HG03558 (cell line): Measurements from ENCODE around the gene RANBP17.
"Not testable (repeated sequence)": the region's sequence is repeated elsewhere in the genome, so short reads cannot be mapped to it uniquely, and the experiment has no call there.

ENCODE experiments used
- ATAC-seq: cut with Tn5 transposase; IDR thresholded peaks from one replicate; pipeline ENCODE4 v1.9.1; 2021; ENCODE audit warnings: moderate number of reproducible peaks; ENCODE audit not compliant: unreplicated experiment; ENCODE audit errors: extremely low read depth

The RANBP17 gene

DNA sequence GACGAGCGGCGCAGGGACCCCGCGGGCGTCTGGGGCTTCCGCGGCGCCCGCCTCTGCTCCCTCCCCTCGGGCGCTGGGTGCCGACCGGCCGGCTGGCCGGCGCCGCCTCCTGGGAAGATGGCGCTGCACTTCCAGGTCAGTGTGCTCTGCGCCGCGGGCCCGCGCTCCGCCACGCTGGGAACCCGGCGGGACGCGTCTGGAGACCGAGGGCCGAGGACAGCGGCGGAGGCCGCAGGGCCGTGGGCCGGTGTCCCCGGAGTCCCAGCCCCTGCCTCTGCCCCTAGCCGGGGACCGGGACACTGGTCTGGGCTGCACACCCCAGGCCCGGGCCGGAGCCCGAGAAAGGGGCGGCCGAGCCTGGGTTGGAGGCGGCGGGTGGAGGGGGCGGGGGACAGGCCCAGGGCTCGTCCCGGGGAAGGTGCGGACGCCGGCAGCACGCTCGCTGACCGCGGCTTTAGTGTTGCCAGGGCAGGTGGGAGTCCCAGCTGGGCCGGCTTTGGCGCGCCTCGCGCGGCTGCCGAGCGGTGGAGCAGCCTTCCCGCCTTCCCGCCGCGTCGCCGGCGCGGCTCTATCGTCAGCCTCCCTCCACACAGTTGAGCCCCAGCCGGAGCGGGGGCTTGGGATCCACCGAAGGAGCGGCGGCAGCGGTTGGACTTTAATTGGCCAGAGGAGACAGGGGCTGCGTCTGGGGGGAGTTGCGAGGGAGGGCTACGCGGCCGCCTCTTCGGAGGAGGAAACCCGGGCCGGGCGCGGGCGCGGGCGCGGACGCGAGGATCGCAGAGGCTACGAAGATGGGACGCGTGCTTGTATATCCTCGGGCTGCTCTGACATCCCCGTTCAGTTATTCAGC lies at the start of gene RANBP17:
TSS of gene RANBP17 (plus strand) at position 102 of the 850 bp plus-strand sequence.
- no peak for ATAC-seq

DNA sequence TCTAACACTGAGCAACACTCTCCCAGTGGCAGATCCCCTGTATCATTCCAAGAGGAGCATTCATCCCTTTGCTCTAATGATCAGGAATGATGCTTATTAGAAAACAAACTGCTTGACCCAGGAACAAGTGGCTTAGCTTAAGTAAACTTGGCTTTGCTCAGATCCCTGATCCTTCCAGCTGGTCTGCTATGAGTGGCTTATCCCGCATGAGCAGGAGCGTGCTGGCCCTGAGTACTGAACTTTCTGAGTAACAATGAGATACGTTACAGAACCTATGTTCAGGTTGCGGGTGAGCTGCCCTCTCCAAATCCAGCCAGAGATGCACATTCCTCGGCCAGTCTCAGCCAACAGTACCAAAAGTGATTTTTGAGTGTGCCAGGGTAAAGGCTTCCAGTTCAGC lies 48.6 kb upstream of the RANBP17 start:
- no peak for ATAC-seq

DNA sequence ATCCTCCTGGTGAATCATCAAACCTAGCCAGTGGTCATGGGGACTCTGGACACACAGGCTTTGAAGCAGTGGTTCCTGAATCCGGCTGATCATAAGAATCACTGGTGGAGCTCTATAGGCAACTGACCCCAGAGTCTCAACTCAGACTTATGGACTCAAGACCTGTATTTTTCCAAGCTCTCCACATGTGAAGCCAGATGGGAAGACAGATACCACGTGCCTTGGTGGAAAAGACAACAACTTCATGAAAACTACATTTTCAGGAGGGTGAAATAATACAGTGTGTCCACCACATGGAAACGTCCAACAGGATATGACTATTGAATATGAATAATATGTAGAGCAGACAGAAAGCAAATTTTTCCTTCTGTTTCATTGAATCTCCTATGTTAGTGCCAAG lies 44.6 kb upstream of the RANBP17 start:
- ATAC-seq = no peak

DNA sequence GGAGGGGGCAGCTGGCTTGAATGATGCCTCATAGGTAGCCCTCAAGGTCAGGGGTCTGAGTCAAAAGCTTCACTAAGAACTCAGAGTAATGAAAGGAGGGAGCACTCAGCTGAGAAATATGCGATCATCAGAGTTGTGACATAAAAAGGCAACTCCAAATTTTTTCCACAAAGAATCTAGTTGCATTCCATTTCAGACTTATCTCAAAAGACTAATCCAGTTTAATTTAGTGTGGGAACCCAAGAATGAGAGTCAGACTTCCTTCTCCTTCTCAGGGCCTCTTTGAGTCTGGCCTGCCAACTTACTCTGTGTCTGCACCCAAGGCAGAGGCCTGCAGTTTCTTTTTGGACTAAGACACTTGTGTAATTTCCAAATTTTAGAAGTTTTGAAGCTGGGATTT lies 43.6 kb upstream of the RANBP17 start:
- ATAC-seq = no peak

DNA sequence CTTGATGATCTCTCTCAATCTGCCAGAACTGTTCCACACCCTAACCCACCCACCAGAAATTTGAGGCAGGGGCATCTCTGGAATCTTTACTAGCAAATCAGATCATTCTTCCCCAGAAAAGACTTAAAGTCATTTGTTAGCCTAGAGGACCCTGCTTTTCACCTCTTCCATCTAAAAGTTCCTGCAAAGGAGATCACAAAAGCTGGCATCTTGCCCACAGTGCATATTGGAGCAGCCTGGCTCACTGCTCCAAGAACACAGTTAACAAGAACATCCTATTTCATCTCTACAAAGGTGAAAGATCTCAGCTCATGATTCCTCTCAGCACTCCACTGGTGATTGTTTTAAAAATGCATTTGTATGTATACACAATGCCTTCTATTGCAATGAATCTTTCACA lies 42.0 kb upstream of the RANBP17 start:
- ATAC-seq = no peak

DNA sequence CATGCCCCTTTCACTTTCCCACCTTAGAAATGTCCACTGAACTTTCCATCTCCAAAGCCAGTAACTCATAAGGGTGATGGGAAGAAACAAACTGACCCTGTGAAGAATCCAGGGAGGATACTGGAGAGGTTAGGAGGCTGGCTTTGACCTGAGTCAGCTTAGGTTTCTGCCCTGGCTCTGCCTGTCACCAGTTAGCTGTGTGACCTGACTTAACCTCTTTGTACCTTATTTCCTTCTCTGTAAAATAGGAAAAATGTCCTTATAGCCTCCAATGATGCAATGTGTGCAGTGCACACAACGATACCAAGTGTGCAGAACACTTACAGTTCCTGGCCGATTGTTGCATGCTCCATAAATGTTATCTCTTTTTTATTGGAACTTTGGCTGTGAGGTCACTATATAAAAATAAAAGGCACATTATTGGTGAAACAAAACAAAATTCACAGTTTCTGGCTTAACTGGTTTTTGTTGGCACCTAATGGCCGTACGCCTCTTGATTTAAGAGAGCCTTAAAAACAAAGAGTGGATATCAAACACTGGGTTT lies 40.5 kb upstream of the RANBP17 start:
- ATAC-seq = no peak

DNA sequence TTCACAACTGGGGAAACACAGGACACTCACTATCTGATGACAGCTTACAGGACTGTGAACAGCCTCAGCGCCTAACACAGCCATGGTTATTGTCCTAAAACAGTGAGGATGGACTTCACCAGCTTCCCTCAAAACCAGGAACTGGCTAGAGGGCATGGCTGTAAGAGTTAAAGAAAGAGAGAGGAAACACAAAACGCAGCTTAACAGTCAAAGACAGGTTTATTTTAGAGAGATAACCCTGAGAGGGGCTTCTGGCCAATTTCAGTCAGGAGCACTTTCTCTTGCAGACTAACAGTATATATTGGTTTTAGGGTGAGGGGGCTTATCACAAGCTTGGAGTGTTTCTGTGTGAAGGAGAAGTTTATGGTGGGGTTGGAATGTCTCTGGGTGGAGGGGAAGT lies 35.7 kb upstream of the RANBP17 start:
- ATAC-seq = no peak

DNA sequence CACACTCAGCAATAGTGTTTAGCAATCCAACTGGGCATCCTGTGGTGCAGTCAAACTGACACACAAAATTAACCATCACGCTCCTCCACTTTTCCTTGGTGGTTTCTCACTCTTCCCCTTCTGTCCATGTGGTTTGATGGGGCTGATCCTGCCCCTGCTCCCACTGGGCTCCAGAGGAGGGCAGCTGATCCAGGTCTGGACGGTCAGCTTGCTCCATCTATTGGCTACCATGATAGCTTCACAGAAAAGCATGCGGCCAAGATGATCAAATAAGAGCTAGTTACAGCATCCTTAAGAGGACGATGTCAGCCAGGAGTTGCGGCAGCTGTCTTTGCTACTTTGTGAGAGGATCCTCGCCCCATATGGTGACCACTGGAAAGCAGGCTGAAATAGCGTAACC lies 29.6 kb upstream of the RANBP17 start:
- no peak for ATAC-seq

DNA sequence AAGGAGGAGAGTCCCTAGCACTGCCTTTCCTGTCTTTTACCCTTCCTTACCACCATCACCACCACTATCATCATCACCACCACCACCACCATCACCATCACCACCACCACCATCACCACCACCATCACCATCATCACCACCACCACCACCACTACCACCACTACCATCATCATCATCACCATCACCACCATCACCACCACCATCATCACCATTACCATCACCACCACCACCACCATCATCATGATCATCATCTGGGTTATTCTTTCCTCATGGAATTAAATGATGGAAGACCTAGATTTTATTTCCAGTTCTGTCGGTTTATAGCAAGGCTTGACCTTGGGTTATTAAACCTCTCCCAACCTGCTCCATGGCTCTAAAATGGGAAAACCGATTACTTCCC lies 27.8 kb upstream of the RANBP17 start:
- not testable (repeated sequence) for ATAC-seq

DNA sequence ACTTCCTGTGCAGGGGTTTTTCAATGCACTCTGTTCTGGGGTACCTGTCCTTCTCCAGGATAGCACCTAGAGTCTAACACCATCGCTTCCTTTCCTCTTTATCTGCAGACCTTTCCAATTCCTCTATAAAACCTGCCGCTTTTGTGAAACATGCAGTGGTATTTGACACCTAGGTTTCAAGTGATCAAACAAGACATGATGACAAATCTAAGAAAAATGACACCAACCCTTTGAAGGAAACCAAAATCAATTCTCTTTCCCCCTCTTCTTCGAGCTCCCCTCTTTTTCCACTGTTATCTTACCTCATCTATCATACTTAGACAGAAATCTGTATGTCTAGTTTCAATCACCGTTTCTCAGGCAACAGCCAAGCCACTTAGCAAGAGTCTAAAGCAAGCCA lies 25.6 kb upstream of the RANBP17 start:
- ATAC-seq = no peak

DNA sequence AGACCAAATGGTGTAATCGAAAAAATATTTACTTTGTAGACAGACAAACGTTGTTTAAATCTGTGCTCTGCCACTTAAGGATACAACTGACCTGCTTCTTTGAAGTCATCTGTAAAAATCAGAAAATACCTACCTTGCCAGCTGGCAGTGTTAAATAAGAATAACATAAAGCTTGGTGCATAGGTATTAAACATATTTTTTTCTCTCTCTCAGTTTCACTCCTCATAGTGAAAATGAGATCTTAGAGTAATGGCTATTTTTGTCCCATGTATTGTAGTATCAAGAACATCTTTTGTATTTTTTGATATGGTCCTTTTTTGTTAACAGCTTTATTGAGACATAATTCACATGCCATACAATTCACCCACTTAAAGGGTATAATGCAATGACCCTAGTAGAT lies 17.9 kb upstream of the RANBP17 start:
- no peak for ATAC-seq

DNA sequence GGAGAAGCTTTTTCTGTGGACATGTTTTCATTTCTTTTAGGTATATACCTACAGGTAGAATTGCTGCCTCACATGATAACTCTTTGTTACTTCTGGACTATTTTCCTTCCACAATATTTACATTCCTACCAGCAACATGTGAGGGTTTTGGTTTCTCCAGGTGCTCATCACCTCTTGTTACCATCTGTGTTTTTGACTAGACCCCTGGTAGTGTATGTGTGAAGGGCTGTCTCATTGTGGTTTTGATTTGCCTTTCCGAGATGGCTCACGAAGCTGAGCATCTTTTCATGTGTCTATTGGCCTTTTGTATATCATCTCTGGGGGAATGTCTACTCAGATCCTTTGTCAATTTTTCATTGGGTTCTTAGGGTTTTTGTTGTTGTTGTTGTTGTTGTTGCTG lies 17.2 kb upstream of the RANBP17 start:
- no peak for ATAC-seq

DNA sequence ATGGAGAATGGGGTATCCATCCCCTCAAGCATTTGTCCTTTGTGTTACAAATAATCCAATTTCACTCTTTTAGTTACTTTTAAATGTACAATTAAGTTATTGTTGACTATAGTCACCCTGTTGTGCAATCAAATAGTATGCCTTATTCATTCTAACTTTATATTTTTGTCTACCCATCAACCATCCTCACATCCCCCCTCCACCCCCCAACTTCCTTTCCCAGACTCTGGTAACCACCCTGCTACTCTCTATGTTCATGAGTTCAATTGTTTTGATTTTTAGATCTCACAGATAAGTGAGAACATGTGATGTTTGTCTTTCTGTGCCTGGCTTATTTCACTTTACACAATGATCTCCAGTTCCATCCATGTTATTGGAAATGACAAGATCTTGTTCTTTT lies 15.4 kb upstream of the RANBP17 start:
- ATAC-seq = no peak

DNA sequence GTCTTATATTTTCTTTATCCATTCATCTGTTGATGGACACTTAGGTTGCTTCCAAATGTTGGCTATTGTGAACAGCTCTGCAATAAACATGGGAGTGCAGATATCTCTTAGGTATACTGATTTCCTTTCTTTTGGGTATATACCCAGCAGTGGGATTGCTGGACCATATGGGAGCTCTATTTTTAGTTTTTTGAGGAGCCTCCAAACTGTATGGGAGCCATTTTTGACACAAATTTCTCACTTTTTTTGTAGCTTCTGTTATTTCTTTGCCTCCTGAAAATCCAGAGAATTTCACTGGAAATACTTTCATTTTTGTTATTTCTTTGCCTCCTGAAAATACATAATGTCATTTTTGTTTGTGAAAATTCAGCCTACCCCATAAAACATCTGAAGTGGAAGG lies 15.0 kb upstream of the RANBP17 start:
- no peak for ATAC-seq

DNA sequence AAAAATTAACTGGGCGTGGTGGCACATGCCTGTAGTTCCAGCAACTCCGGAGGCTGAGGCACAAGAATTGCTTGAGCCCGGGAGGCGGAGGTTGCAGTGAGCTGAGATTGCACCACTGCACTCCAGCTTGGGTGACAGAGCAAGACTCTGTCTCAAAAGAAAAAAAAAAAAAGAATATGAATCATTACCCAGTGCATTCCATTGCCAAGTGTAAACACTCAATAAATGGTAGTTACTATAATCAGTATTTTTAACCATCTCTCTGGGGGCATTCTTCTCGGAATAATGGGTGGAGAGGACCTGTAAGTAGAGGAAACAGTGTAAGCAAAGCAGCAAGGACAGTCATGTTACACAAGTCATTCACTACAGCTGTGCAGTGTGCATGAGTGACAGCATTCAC lies 13.8 kb upstream of the RANBP17 start:
- no peak for ATAC-seq

DNA sequence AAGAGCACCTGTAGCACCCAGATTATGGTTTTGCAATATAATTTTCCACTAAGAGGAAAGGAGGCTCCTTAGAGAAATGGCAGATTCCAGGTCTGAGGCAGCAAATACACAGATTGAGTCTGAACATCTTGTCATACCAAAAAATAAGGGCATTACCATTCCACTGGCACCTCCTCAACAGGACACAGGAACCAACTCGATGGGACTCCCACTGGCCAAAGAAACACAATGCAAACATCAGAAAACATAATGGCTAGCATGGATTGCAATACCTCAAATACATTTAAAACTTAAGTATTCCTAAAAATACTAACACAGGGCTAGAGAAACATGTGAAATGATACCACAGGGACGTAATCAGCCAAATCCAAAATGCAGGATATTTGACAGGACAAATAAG lies 12.4 kb upstream of the RANBP17 start:
- no peak for ATAC-seq

DNA sequence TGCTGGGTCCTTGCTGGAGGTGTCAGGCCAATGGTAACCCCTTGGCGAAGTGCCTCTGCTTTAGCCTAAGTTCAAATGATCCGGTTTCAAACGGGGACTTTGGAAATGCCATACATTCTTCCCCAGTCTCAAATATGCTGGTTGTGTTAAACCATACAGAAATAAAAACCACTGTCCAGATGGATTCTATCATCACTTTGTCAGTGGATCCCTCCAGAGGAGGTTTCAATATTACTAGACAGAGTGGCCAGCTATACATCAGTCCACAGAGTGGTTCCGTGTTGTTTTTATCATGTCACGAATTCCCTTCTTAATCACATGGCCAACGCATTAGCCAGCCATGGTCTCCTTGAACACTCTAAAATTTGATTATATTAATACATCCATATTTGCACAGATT lies 7.3 kb upstream of the RANBP17 start:
- no peak for ATAC-seq

DNA sequence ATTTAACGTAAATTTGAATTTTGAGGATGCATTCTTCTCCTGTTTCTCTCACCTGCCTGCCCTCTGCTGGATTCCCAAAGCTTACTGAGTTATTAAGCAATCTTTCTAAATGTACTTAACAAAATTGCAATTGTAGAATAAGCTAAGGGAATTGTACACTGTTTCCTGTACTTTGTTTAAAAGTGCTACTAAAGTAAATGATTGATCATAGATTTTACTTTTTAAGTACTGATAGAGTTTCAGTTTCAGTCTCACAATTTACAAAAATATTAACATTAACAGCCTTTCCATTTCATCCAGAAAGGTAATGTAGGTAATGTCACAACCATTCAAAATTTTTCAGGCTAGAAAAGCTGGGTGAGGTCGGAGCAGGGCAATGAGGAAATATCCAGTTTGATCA lies 4.8 kb upstream of the RANBP17 start:
- no peak for ATAC-seq

DNA sequence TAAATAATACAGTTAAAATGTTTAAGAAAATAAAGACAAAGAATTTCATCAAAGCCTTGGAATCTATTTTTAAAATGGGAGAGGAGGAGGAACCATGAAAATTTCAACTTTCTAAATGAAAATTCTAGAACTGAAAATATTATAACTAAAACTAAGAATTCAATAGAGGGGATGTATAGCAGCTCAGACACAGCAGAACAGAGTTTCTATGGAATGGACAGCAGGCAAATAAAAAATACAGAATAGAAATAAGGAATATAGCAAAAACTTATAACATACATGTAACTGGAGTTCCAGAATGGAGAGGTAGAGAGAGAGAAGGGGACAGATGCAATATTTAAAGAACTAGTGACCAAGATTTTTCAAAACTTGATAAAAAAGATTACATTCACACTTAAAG lies 1.4 kb upstream of the RANBP17 start:
- no peak for ATAC-seq

DNA sequence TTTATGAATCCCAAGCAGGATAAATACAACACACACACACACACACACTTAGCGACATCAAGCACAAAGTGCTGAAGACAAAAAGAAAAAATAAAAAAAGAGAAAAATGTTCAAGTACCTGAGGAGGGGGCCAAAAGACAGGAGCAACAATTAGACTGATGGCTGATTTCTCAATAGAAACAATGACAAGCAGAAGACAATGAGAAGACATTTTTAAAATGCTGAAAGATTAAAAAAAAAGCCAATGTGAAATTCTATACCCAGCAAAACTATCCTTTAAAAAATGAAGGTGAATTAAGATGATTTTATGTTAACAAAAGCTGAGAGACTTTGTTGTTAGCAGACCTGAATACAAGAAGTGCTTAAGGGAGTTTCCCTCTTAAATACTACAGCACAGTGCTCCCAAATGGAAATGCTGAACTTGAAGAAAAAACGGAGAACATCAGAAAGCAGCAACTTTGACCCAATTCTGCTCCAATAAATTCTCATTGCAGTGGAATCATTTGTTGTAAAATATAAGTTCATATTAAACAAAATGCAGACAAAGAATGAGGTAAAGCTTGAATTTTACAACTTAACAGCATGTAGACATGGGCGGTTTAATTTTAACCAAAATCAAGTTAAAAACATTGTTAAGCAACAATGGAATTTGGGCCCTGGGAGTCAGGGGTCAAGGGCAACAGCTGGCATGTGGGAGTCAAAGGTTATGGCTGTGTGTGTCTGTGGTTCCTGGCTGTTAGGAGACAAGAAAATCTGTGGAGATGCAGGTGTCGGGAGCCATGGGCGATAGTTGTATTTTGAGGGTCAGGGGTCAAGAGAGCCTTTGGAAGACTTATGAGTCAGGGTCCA lies 776 bp upstream of the RANBP17 start:
- no peak for ATAC-seq

DNA sequence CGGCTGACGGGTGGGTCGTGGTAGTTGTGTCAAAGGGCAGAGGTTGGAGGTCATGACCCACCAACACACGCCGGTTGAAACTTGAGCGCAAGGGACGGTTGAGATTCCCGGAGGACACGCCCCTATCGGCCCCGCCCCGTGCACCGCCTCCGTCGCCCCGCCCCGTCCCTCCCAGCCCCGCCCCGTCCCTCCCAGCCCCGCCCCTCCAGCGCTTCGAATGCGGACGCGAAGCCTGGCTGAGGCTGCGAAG lies 226 bp upstream of the RANBP17 start:
- no peak for ATAC-seq

DNA sequence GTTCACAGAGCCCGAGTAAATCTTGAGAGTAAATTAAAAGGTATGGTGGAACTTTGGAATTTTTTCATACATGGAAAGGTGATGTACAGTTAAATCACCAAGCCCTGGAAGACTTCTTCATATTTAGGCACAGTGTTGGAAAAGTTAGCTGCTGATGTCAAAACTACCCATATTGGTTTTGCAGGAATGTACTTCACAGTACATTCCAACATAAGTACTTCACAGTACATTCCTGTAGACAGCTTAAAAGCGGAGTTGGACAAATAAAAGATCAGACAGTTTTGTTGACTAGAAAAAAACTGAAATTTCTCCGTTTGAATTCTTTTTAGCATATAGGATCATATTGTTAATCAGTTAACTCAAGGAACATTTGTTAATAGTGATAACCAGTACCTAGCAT lies 1.8 kb downstream of the RANBP17 start:
- no peak for ATAC-seq
